Measurements from ENCODE around the gene BMPR2.
"Not testable (repeated sequence)": the region's sequence is repeated elsewhere in the genome, so short reads cannot be mapped to it uniquely, and the experiment has no call there.

The BMPR2 gene

DNA sequence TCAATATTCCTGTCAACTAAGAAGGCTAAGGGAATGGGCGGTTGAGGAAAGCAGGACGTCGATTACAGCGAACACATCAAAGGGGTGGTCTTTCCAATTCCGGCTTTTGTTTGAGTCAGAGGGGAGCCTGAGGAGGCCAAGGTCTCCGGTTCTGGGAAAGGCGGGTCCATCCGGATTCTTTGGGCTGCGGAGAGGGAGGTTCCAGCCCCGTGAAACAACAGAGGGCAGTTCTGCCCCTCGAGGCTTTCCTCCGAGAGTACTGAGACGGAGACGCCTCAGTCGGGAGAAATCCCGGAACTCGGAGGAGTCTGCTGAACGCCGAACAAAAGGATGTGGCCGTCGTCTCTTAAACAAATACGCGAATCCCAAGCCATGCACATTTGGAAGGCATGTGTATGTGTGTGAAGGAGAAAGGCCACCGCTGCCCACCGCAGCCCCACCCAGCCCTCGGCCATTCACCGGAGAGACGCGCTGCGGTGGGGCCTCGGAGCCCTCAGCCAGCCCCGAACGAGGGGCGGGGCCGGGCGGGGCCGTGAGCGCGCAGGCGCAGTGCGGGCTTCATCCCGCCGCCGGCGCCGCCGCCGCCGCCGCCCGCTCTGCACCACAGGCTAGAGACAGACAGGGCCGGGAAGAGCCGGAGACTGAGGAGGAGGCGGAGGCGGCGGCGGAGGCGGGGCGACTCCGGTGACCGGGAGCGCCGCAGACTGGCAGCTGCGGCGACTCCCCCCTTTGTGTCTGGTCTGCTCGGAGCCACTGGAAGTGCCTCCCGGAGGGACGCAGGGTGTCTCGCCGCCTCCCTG, at the start of gene BMPR2:
TSS of gene BMPR2 (plus strand) at position 719 of the 800 bp plus-strand sequence. CDS start 1,148 bp downstream, outside the sequence.
- DNase-seq (ENCODE audit: low read depth in 3 of 3), result peak; percentile 54 to 78 (median 70)

DNA sequence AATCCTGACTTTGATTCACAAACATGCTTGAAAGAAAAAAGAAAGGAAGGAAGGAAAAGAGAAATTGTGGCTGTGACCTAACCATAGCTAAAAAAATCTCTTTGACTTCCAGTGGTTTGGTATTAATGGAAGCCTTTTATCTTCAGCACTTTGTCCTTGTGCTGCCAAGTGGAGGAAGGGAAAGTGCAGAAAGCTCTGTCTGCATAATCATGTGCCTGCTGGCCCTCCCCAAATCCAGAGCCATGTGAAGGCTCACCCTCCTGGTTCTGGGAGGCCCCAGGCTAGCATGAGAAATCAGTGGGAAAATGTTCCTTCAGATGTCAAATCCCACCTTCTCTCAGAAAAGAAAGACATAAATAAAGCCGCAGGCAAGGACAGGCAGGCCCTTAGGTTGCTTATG, 48.3 kb upstream of the BMPR2 start:
- no peak for DNase-seq (ENCODE audit: low read depth in 3 of 3)

DNA sequence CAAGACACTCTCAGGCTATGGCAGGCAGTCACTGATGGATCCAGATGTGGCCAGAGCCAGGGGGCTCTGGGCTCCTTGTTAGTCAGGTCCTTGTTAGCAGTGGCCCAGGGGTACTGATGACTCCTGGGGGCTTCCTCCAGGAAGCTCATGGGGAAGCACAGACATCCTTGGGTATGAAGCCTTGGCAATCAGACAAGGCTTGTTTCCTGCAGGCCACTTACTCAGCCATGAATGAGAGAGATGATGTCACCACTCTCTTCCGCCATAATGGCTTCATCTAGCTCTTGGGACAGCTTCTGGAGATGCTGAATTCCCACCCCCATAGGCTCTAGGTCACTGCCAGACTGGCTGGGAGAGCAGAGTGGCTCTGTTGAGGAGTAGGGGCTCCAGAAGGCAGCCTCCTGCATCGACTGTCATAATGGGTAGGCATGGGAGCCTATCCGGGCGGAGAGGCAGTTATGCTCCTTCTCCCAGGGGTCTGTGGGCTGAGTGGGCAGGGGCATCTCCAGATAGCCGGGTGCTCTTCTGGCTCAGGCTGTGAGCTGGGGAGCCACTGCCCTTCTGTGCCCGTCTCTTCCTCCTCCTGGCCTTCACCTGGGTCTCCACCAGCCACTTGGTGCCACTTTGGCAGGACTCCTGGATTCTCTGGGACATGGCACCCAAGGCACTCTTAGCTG, 40.2 kb upstream of the BMPR2 start:
- DNase-seq (ENCODE audit: low read depth in 3 of 3), result no peak

DNA sequence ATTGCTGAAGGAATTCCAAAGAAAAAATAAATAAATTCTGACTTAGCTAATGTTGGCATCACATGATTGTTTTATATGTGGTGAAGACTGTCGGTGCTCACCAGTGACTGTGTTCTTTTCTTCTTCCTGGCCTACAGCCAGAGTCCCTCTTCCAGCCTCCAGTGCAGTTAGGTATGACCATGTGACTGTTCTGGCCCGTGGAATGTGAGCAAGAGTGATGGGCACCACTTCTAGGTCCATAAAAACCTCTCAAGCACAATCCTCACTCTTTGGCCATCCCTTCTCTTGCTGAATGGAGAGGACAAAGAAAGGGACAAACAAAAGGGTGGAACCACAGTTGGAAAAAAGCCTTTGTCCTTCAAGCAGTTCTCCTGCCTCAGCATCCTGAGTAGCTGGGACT, 39.0 kb upstream of the BMPR2 start:
- DNase-seq (ENCODE audit: low read depth in 3 of 3), result no peak

DNA sequence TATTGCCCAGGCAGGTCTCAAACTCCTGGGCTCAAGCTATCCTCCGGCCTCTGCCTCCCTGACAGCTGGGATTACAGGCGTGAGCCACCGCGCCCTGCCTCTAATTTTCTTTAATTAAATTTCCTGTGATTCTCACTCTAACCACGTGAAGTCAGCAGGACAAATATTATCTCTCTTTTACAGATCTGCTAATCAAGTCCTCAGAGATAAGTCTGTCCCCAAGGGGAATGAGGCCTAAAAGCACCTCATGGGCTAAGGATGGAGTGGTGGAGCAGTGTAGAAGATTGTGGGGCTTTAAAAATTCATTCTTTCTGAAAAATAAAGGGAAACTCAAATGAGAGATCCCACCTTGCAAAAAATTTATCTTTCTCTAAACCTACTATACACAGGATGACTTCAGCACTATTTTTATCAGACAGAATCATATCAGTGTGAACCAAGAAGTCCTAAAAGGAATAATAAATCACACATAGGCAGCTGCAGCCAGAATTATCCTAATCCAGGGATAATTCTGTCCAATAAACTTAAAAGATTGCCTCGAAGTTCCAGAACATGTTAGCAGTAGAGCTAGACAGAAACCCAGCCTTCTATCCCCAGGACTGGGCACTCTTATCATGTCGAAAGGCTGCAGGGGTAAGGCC, 38.3 kb upstream of the BMPR2 start:
- DNase-seq (ENCODE audit: low read depth in 3 of 3), result no peak

DNA sequence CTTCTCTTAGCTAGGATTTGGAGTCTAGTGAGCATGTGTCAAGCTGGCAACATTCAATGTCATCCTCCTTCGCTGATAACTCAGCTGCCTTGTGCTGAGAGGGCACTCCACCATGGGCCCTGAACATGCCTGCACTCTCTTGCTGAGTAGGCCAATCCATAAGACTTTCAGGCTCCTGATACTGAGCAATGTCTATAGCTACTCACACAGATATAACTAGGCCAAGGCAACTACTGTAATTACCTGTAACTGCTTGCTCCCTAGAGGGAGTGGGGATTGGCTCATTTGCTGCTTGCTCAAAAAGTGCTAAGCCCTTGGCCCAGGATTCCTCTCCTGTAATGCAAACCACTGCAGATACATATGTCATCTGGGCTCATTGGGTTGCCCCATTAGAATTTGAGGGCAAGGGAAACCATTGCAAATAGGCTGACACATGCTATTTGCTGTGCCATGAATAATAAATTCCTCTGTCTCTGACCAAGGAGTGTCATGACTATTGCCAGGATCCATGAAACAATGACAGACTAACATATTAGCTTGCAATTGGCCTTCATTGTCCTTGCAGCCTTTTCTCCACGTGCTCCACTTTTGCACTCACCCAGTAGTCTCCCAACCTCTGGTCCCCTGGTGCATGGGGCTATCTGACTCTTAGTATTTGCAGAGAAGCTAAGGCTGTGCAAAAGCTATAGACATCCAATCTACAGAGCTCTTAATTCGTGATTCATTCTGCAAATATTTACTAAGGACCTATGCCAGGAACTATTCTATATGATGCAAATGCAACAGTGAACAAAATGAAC, 36.9 kb upstream of the BMPR2 start:
- no peak for DNase-seq (ENCODE audit: low read depth in 3 of 3)

DNA sequence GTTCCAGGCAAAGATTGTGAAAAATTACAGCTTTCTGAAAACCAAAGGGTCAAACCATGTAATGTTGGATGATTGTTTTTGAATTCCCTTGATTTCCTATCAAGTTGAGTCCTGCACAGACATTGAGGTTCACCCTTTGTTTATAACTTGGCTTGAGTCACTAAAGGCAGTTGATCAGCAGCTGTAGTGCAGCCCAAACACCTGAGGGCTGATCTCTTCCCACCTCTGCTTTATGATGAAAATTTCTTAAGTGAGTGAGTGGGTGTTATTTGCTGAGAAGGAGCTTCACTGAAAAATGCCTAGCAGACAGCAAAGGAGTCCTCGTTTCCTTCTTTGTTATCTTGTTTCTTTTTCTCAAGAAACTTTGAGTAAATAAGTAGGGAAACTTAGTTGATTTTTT, 31.9 kb upstream of the BMPR2 start:
- DNase-seq (ENCODE audit: low read depth in 3 of 3), result no peak

DNA sequence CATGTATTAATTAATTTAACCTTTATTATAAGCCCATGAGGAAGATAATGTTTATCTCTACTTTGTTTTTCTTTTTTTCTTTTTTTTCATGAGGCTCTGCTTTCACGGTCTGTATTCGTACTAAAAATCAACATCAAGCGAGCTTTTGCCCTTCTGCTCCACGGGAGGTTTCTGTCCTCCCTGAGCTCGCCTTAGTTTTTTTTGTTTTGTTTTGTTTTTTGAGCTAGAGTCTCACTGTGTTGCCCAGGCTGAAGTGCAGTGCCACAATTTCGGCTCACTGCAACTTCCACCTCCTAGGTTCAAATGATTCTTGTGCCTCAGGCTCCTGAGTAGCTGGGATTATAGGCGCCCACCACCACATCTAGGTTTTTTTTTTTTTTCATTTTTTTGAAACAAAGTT, 29.9 kb upstream of the BMPR2 start:
- DNase-seq (ENCODE audit: low read depth in 3 of 3), result no peak

DNA sequence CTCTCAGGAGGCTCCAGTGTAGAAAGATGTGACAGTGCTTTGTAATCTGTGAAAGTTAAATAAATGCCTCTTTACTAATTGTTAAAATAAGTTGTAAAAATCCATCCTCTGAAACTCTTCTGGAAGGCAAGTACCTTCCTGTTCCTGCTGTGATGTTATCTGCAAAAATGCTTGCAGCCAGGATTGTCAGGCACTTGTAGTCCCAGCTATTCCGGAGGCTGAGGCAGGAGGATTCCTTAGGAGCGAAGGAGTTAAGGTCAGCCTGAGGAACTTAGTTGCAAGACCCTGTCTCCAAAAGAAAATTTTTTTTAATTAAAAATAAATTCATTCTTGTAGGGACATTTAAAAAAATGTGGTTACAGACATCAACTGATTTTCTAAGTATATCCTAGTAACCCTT, 22.7 kb upstream of the BMPR2 start:
- no peak for DNase-seq (ENCODE audit: low read depth in 3 of 3)

DNA sequence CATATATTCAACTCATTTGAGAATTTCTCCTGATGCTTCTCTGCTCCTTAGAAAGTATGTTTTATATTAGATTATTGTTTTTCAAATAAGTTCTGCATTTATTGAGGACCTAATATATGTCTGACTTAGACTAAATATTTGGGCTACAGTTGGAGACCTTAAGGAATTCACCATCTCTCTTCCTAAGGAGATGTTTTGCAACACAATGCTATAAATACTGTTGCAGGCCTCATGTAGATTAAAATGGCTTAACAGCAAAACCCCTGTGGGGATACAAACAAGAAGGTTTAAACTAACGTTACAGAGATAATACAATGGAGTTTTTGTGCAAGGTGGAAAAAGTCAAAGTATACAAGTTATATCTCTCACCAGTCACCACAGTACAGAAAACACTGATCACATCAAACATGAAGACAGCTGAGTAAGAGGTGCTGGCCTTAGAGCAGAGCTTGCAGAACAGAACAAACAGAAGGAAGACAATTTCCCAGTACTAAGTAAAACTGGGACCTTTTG, 20.1 kb upstream of the BMPR2 start:
- no peak for DNase-seq (ENCODE audit: low read depth in 3 of 3)

DNA sequence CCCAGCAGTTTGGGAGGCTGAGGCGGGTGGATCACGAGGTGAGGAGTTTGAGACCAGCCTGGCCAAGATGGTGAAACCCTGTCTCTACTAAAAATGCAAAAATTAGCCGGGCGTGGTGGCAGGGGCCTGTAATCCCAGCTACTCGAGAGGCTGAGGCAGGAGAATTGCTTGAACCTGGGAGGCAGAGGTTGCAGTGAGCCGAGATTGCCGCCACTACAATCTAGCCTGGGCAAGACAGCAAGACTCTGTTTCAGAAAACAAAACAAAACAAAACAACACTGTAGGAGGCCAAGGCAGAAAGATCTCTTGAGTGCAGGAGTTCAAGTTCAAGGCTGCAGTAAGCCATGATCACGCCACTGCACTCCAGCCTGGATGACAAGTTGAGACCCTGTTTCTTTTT, 17.2 kb upstream of the BMPR2 start:
- not testable (repeated sequence) for DNase-seq (ENCODE audit: low read depth in 3 of 3)

DNA sequence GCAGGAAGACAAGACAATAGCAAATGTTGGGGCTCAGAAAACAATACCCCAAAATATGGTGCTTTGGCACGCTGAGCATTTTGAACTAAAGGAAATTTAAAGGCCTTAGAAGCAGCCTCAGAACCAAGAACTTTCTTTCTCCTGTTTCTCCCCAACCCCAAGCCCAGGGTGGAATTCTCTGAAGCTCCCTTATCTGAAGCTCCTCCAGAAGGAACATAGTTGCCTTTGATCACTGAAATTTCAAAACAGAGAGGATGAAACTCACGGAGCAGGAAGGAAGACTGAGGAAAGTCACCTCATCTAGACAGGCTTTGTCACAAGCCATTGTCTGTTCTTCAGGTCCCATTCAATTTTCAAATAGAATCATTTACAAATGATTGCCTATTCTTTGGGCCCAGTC, 15.5 kb upstream of the BMPR2 start:
- DNase-seq (ENCODE audit: low read depth in 3 of 3), result no peak

DNA sequence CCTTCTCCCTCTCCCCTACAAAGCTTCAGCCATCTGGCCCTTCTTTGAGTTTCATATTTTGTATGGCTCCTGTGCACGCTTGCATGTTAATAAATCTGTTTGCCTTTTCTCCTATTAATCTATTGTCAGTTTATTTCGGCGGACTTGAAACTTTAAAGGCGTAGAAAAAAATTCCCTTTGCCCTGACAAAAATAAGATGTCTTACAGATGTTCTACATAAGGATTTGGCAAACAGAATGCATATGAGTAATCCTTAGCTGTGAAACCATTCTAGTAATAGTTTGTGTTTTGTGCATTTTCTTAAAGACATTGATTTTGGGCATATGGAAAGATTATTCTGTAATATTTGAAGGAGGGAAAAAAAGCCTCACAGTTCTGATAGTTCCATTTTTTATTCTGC, 15.0 kb upstream of the BMPR2 start:
- no peak for DNase-seq (ENCODE audit: low read depth in 3 of 3)

DNA sequence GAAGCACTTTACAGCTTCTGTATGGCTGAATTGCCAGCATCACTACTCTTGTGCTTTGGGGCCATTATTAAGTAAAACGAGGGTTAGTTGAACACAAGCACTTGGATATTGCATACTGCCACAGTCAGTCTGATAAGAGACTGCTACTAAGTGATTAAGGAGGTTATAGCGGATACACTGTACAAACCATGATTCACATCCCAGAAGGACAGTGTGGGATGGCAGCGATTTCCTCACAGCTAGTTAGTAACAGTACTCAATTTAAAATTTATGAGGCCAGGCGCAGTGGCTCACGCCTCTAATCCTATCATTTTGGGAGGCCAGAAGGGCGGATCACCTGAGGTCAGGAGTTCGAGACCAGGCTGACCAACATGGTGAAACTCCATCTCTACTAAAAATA, 2.6 kb upstream of the BMPR2 start:
- no peak for DNase-seq (ENCODE audit: low read depth in 3 of 3)

DNA sequence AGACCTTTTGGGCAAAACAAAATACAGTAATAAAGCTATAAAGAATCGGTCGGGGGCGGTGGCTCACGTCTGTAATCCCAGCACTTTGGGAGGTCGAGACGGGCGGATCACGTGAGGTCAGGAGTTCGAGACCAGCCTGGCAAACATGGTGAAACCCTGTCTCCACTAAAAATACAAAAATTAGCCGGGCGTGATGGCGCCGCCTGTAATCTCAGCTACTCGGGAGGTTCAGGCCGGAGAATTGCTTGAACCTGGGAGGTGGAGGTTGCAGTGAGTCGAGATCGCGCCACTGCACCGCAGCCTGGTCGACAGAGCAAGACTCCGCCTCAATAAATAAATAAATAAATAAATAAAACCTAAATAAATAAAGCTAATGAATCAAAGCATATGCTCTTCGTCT, 1.7 kb upstream of the BMPR2 start:
- DNase-seq (ENCODE audit: low read depth in 3 of 3), result not testable (repeated sequence)

DNA sequence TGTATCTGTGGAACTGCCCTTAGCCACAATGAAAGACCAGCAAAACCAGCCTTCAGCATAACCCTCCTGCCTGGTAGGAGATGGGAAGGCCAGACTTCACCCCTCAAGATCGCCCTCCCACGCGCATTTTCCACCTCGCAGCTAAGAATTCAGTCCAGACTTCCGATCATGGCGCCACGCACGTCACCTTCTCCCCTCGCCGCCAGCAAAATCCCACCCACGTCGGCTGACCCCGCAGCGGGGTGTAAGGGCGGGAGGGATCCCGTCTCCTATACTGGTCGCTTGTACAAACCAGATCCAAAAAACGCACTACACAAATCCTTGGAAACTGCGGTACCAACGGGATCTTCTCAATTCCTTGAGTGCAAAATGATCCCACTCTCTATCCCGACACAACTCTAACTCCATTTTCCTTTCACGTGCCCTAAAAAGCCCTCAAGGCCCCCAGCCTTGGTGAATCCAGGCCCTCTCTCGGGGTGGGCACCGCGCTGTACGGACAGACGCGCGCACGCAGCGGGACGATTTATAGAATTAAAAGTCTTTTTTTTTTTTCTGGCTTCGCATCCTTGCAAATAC, 1.0 kb upstream of the BMPR2 start:
- peak in 2 of 3 donors; percentile 16 to 38 for DNase-seq (ENCODE audit: low read depth in 3 of 3)

DNA sequence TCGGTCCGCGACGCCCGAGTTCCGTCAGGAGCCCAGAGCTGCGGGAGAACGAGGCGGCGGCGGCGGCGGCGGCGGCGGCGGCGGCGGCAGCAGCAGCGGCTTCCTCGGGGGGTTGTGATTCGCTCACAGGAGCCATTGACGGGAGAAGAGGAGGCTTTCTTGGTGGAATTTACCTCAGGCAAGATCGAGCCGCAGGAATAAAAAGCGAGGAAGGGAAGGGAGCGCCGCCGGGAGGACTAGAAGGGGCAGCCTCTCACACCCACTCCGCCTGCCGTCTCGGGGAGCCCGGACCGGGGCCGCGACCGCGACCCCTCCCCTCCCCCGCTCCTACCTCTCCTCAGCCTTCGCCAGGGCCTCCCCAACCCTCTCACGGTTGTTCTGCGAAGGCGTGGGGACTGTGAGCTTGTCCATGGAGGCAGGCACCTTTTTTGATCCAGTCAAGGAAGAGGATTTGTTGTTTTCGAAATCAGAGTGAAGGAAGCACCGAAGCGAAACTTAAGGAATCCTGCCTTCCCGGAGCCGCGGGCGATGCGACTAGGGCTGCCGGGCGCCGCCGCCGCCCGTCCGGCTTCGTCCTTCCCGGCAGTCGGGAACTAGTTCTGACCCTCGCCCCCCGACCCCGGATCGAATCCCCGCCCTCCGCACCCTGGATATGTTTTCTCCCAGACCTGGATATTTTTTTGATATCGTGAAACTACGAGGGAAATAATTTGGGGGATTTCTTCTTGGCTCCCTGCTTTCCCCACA, 506 bp downstream of the BMPR2 start:
- DNase-seq (ENCODE audit: low read depth in 3 of 3), result peak in 2 of 3 donors; percentile 13 to 41

DNA sequence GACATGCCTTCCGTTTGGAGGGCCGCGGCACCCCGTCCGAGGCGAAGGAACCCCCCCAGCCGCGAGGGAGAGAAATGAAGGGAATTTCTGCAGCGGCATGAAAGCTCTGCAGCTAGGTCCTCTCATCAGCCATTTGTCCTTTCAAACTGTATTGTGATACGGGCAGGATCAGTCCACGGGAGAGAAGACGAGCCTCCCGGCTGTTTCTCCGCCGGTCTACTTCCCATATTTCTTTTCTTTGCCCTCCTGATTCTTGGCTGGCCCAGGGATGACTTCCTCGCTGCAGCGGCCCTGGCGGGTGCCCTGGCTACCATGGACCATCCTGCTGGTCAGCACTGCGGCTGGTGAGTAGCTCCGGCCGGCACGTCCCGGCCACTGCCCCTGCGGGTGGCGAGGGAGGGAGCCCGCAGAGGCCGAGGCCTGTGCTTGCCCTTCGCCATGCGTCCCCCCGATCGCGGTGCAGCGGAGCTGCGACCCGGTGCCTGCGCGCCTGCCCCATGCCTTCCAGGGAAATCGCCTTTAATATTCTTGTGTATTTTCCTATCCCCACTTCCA, 1.2 kb downstream of the BMPR2 start:
- DNase-seq (ENCODE audit: low read depth in 3 of 3), result no peak

DNA sequence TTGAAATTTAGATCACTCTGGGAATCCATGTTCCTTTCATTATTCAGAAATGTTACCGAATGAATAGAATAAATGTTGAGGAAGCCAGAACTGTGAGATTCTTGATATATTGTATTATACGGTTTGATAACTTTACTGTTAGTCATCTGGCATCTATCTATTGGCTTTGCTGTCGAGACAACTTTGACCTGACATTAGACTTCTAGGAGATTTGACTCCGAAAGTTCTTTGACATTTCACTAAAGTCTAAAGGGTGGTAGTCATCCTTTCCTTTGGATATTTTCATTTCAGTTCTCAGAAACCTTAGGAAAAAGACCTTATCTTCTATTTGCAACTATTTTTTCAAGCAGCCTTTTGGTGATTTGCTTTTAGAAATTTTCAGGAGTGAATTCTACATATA, 1.9 kb downstream of the BMPR2 start:
- no peak for DNase-seq (ENCODE audit: low read depth in 3 of 3)

DNA sequence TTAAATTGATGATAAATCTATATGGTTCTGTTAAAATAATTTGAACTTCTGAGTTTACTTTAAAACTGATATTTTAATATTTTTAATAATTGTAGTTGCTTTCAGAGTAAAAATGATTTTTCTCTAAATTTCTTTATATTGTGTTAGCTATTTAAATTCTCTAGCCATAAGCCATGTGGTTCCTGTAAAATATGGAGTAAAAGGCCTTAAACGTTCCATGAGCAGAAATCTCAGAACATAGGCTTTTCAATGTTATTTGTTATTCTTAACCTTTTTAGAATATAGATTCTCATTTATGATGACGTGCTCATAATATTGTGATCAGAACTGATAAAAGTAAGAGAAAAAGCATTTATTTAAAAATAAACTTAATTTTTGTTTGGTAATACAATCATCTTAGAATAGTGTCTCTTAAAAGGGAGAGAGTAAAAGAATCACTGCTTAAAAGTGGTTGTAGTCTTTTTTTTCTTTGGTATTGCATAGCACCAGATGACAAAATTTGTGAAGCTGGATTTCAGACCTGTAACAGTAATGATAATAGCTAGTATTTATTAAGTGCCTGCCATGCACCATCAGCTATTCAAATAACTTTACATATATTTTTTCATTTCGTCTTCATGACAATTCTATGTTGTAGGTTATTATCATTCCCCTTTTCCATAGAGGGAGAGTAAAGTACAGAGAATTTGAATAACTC, 2.7 kb downstream of the BMPR2 start:
- DNase-seq (ENCODE audit: low read depth in 3 of 3), result no peak
